ENCODE data around the gene GOLGA6A.
"Not testable (repeated sequence)": the region's sequence is repeated elsewhere in the genome, so short reads cannot be mapped to it uniquely, and the experiment has no call there.

GOLGA6A gene

GRCh38 chr15:74062236-74062635 lies 20.1 kb downstream of the GOLGA6A start:
- no peak for DNase-seq (ENCODE audit: low read depth)
- no peak overlapping the region for H3K4me3 ChIP-seq (ENCODE audit: low read length)
- TF ChIP-seq, protein P1, sequence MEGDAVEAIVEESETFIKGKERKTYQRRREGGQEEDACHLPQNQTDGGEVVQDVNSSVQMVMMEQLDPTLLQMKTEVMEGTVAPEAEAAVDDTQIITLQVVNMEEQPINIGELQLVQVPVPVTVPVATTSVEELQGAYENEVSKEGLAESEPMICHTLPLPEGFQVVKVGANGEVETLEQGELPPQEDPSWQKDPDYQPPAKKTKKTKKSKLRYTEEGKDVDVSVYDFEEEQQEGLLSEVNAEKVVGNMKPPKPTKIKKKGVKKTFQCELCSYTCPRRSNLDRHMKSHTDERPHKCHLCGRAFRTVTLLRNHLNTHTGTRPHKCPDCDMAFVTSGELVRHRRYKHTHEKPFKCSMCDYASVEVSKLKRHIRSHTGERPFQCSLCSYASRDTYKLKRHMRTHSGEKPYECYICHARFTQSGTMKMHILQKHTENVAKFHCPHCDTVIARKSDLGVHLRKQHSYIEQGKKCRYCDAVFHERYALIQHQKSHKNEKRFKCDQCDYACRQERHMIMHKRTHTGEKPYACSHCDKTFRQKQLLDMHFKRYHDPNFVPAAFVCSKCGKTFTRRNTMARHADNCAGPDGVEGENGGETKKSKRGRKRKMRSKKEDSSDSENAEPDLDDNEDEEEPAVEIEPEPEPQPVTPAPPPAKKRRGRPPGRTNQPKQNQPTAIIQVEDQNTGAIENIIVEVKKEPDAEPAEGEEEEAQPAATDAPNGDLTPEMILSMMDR (conservative IDR thresholded peaks at IDR 0.05; ENCODE audit: low read depth, low read length): no peak

DNA sequence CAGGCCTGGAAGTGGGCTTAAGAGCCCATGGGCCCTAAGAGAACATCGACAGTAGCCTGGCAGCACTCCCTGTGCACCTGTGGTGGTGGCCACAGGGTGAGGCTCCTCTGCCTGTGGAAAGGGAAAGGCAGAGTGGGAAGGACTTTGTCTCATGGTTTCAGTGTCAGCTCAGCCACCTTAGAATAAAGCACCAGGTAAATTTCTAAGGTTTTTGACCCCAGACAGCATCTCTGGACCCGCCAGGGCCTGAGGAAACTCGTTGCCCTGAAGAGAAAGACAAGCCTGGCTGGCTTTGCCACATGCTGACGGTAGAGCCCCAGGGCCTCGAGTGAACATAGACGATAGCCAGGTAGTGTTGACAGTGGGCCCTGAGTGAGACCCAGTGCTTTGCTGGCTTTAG lies 22.1 kb downstream of the GOLGA6A start:
- no peak overlapping the region for H3K4me3 ChIP-seq (ENCODE audit: low read length)
- DNase-seq (ENCODE audit: low read depth): no peak
- TF ChIP-seq, protein P1 (conservative IDR thresholded peaks at IDR 0.05; ENCODE audit: low read depth, low read length): no peak

DNA sequence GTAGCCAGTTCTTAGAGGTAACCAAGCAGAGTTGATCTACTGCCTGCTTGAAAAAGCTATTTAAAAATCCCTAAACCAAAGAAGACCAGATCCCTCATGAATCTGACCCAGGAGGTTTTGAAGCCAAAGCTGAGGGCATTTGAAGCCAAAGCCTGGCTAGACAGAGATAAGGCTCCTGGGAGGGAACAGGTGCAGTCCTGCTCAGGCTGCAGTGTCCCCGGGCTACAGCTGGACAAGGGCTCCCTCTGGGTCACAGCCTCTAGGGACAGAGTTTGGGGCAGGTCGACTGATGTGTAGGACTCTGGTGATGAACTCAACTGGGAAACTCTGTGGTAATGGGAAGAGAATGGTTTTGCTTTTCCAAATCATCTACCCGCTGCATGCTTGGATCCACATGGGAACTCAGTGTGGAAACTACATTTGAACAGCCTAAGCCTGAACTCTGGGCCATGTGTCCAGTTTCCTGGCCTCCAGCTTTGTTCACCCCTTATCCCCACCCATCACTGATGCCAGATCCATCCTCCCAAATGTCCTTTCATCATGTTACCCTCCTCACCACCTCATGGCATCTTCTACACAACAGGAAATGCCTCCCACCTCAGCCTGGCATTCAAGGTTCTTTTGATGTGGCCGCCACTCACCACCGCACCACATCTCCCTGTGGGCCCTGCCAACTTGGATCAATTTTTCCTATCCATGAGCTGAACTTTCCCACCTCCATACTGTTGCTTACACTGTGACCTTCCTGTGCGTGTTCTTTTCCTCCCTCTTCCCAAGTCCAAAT lies 23.1 kb downstream of the GOLGA6A start:
- not testable (repeated sequence) for DNase-seq (ENCODE audit: low read depth); H3K4me3 ChIP-seq (ENCODE audit: low read length)

DNA sequence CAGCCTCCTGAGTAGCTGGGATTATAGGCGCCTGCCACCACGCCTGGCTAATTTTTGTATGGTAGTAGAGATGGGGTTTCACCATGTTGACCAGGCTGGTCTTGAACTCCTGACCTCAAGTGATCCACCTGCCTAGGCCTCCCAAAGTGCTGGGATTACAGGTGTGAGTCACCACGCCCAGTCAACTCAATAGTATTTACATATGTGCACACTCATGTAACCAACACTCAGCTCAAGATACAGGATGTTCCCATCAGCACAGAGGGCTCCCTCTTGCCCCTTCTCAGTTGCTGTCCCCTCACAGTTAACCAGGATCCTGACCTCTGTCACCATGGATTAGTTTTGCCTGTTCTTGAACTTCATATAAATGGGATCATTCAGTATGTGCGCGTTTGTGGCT lies 26.0 kb downstream of the GOLGA6A start:
- DNase-seq (ENCODE audit: low read depth); H3K4me3 ChIP-seq (ENCODE audit: low read length): not testable (repeated sequence)

DNA sequence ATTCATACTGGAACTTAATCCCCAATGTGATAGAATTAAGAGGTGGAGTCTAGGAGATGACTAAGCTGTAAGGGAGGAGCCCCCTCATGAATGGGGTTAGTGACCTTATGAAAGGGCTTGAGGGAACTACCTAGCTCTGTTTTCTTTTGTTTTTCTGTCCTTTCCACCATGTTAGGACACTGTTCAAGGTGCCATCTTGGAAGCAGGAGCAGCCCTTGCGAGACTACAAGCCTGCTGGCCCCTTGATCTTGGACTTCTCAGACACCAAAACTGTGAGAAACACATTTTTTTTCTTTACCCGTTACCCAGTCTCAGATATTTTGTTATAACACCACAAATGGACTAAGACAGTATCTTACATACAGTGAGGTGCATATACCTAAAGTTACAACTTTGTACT lies 26.5 kb downstream of the GOLGA6A start:
- no peak overlapping the region for H3K4me3 ChIP-seq (ENCODE audit: low read length)
- DNase-seq (ENCODE audit: low read depth): no peak
- TF ChIP-seq, protein P1 (conservative IDR thresholded peaks at IDR 0.05; ENCODE audit: low read depth, low read length): no peak

- TF ChIP-seq, protein P1 (conservative IDR thresholded peaks at IDR 0.05; ENCODE audit: low read depth, low read length): peak; percentile 66
These were observed 28.3 kb downstream of the GOLGA6A start for GRCh38 chr15:74053941-74054529.

GRCh38 chr15:74053517-74053916 lies 28.8 kb downstream of the GOLGA6A start:
- H3K4me3 ChIP-seq (ENCODE audit: low read length): no peak overlapping the region
- no peak for DNase-seq (ENCODE audit: low read depth)
- TF ChIP-seq, protein P1 (conservative IDR thresholded peaks at IDR 0.05; ENCODE audit: low read depth, low read length): no peak

More at GRCh38 chr15:74053941-74054529, 28.3 kb downstream of the GOLGA6A start:
- no peak overlapping the region for H3K4me3 ChIP-seq (ENCODE audit: low read length)
- no peak for DNase-seq (ENCODE audit: low read depth)

- H3K4me3 ChIP-seq (ENCODE audit: low read length); DNase-seq (ENCODE audit: low read depth): not testable (repeated sequence)
These were observed 29.8 kb downstream of the GOLGA6A start for GRCh38 chr15:74052271-74053260.

Measured in retinal pigment epithelial cell (primary cell).